ENCODE results near the gene EML6. TPM values are rescaled to one million over a fixed set of nuclear protein-coding genes. Genes with fewer than 3 reads are reported as not detected.

The EML6 gene
- total RNA-seq, 1 experiment from 2014 or later: 1.5 TPM

- Histone ChIP-seq H3K23me2 (ENCODE audit: insufficient read length, low read depth, low read length, poor library complexity, severe bottlenecking) (no peaks in the 10 kb centered on the region), H4K20me1 (ENCODE audit: control insufficient read depth, insufficient read depth, insufficient read length) (no peaks in the 10 kb centered on the region), H4K8ac (replicated peaks; ENCODE audit: insufficient read length, low read depth, low read length) (no peak overlapping the region), H2BK12ac (ENCODE audit: insufficient read length, low read depth, low read length) (no peak overlapping the region), H3K18ac (ENCODE audit: insufficient read length, low read depth, low read length) (no peak overlapping the region), H3K4ac (ENCODE audit: low read depth, low read length) (no peak overlapping the region), H2BK120ac (ENCODE audit: low read depth, low read length, poor library complexity, severe bottlenecking) (no peak overlapping the region), H3K14ac (ENCODE audit: insufficient read depth, low read length) (no peak overlapping the region), H3K79me1 (ENCODE audit: insufficient read depth, low read depth, low read length, poor library complexity, severe bottlenecking) (peaks cover 8% of the 10 kb centered on the region), H2AFZ (ENCODE audit: low read length) (no peak overlapping the region), H2BK15ac (ENCODE audit: low read depth, low read length) (no peak overlapping the region), H3K9ac (ENCODE audit: extremely low read depth, insufficient read length, low read length) (no peak overlapping the region), H2BK20ac (ENCODE audit: low read depth, low read length, poor library complexity, severe bottlenecking) (no peak overlapping the region), H3K27me3 (ENCODE audit: insufficient read depth, low read length) (no peaks in the 10 kb centered on the region), H2AK5ac (ENCODE audit: insufficient read length, low read length) (no peak overlapping the region), H3K4me2 (ENCODE audit: insufficient read depth, insufficient read length, low read length) (no peak overlapping the region), H3K56ac (ENCODE audit: insufficient read length, low read depth, low read length) (no peak overlapping the region), H3K23ac (ENCODE audit: insufficient read length, low read depth, low read length) (no peak overlapping the region), H4K91ac (ENCODE audit: insufficient read length, low read depth, low read length) (no peak overlapping the region), H3K4me1 (ENCODE audit: insufficient read depth, low read length) (peaks cover 2% of the 10 kb centered on the region), H3K9me3 (ENCODE audit: control insufficient read depth, low read depth, low read length) (no peaks in the 10 kb centered on the region), H3K79me2 (ENCODE audit: insufficient read depth, low read length) (peaks cover 46% of the 10 kb centered on the region; the same call in 1 of the 2 replicates), H3T11ph (ENCODE audit: low read length) (no peak overlapping the region), H4K5ac (ENCODE audit: insufficient read length, low read depth, low read length) (no peak overlapping the region), H3K27ac (ENCODE audit: insufficient read length, low read depth, low read length) (no peak overlapping the region), H2BK5ac (ENCODE audit: insufficient read length, low read length) (no peak overlapping the region)
- no peaks in the 10 kb centered on the region for H3K9me3 Mint-ChIP-seq
- peaks cover 14 to 16% of the 10 kb centered on the region in 2 experiments for H3K4me1 Mint-ChIP-seq
- 0 out of 7 replicates have a peak, but pooled peaks cover 0 to 3% (median 0%) of the 10 kb centered on the region in 3 experiments for H3K36me3 Mint-ChIP-seq (ENCODE audit: insufficient read depth in 1 of 3, low read depth in 3 of 3)
- peak overlapping the region; percentile 5 to 71 (median 65); a peak in 2 of 7 replicates for H3K27ac Mint-ChIP-seq
- WGBS (ENCODE audit: extremely low coverage, insufficient read length, low lambda C conversion rate): no CpG with 5 or more reads among the region's 3 CpGs
- no peak for TF ChIP-seq CTCF (conservative IDR thresholded peaks at IDR 0.05)
- H3K4me3 Mint-ChIP-seq: no peak overlapping the region
- no peak for DNase-seq
- no peaks in the 10 kb centered on the region for H3K27me3 Mint-ChIP-seq (ENCODE audit: low read depth)
These were observed 272.1 kb downstream of the EML6 start for GRCh38 chr2:54995553-54995952.
